ENCODE measurements around the gene CYYR1. TPM values are rescaled to one million over a fixed set of nuclear protein-coding genes. Genes with fewer than 3 reads are reported as not detected.
A peak's percentile ranks its signal among the peaks of the same experiment; 100 is the strongest.

The CYYR1 gene
- total RNA-seq, 1 experiment from 2014 or later, result not detected

DNA sequence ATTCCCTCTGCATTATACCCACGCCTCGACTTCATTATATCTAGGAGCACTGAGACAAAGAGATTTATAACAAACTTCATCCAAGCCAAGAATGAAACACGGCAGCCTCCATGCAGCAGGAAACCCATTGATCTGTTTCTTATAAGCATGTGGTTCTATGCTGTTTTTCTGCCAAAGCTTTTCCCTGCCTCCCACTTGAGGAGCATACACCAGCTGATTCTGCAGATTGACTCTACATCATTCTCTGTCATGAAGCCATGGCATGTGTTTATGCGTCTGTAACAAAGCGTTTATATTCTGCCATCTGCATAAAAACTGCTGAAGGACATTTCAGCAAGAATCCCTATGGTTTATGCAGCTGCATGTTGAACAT lies 102.0 kb downstream of the CYYR1 start:
- H3K9me2 ChIP-seq (replicated peaks; ENCODE audit: low read length), result no peaks in the 10 kb centered on the region
- H4K20me1 ChIP-seq (ENCODE audit: low read length), result no peaks in the 10 kb centered on the region
- BruUV-seq (replicated peaks), result no TSS peak
- no peaks in the 10 kb centered on the region for H3K9me3 ChIP-seq (ENCODE audit: low read length)
- H3F3A ChIP-seq (ENCODE audit: low read length, unreplicated experiment), result no peaks in the 10 kb centered on the region
- no peak overlapping the region for H3K27ac ChIP-seq (ENCODE audit: low read length)
- H3K4me1 ChIP-seq (ENCODE audit: insufficient read depth, low read length), result no peaks in the 10 kb centered on the region; the same call in 1 of the 2 replicates
- no peaks in the 10 kb centered on the region for H3K79me2 ChIP-seq (ENCODE audit: low read length)
- ATAC-seq (no peak), DNase-seq (no peak)
- TF ChIP-seq EZH2phosphoT487 (IDR thresholded peaks at IDR 0.05; ENCODE audit: borderline replicate concordance, low read length) (no peak), EZH2 (IDR thresholded peaks at IDR 0.05; ENCODE audit: low read length, unreplicated experiment) (no peak)
- TF ChIP-seq, protein P1, sequence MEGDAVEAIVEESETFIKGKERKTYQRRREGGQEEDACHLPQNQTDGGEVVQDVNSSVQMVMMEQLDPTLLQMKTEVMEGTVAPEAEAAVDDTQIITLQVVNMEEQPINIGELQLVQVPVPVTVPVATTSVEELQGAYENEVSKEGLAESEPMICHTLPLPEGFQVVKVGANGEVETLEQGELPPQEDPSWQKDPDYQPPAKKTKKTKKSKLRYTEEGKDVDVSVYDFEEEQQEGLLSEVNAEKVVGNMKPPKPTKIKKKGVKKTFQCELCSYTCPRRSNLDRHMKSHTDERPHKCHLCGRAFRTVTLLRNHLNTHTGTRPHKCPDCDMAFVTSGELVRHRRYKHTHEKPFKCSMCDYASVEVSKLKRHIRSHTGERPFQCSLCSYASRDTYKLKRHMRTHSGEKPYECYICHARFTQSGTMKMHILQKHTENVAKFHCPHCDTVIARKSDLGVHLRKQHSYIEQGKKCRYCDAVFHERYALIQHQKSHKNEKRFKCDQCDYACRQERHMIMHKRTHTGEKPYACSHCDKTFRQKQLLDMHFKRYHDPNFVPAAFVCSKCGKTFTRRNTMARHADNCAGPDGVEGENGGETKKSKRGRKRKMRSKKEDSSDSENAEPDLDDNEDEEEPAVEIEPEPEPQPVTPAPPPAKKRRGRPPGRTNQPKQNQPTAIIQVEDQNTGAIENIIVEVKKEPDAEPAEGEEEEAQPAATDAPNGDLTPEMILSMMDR (conservative IDR thresholded peaks at IDR 0.05; ENCODE audit: low read depth, low read length), result no peak
- ChIA-PET POLR2A (ENCODE audit: unreplicated experiment) (no interaction called here), CTCF (no interaction called here)
- intact Hi-C loops (cut with micrococcal nuclease), result loop anchor here (10.0 kb wide), 1 partner anchor 244 kb away; no protein-coding TSS in a partner anchor
- H2AFZ ChIP-seq (ENCODE audit: low read length), result no peak overlapping the region
- no peaks in the 10 kb centered on the region for H3K27me3 ChIP-seq (ENCODE audit: low read length)
- no peak overlapping the region for H3K4me2 ChIP-seq (ENCODE audit: low read length)
- H3K9ac ChIP-seq (ENCODE audit: low read length), result no peak overlapping the region
- no peak overlapping the region for H3K4me3 ChIP-seq (ENCODE audit: low read length)
- no peaks in the 10 kb centered on the region for H3K36me3 ChIP-seq (ENCODE audit: low read depth, low read length)

GRCh38 chr21:26470351-26471098 lies 102.6 kb downstream of the CYYR1 start:
- H3K9me2 ChIP-seq (replicated peaks; ENCODE audit: low read length), result no peaks in the 10 kb centered on the region
- ChIA-PET CTCF (no interaction called here), POLR2A (ENCODE audit: unreplicated experiment) (interaction anchor here (0.5 to 0.6 kb wide), 2 partner anchors 99 to 117 kb away, joined by 3 read pairs; no protein-coding TSS in a partner anchor)
- H3K36me3 ChIP-seq (ENCODE audit: low read depth, low read length), result no peaks in the 10 kb centered on the region
- TF ChIP-seq, protein P1 (conservative IDR thresholded peaks at IDR 0.05; ENCODE audit: low read depth, low read length), result no peak
- TF ChIP-seq EZH2phosphoT487 (IDR thresholded peaks at IDR 0.05; ENCODE audit: borderline replicate concordance, low read length) (no peak), EZH2 (IDR thresholded peaks at IDR 0.05; ENCODE audit: low read length, unreplicated experiment) (no peak)
- BruUV-seq (replicated peaks), result no TSS peak
- H3K4me1 ChIP-seq (ENCODE audit: insufficient read depth, low read length), result no peaks in the 10 kb centered on the region; the same call in 1 of the 2 replicates
- H3K4me2 ChIP-seq (ENCODE audit: low read length), result no peak overlapping the region
- no peaks in the 10 kb centered on the region for H3K27me3 ChIP-seq (ENCODE audit: low read length)
- no peaks in the 10 kb centered on the region for H3K79me2 ChIP-seq (ENCODE audit: low read length)
- ATAC-seq (no peak), DNase-seq (no peak)
- intact Hi-C loops (cut with micrococcal nuclease), result loop anchor here (10.0 kb wide), 1 partner anchor 244 kb away; no protein-coding TSS in a partner anchor
- no peak overlapping the region for H2AFZ ChIP-seq (ENCODE audit: low read length)
- no peaks in the 10 kb centered on the region for H3K9me3 ChIP-seq (ENCODE audit: low read length)
- no peak overlapping the region for H3K4me3 ChIP-seq (ENCODE audit: low read length)
- H3K27ac ChIP-seq (ENCODE audit: low read length), result no peak overlapping the region
- no peaks in the 10 kb centered on the region for H4K20me1 ChIP-seq (ENCODE audit: low read length)
- no peak overlapping the region for H3K9ac ChIP-seq (ENCODE audit: low read length)
- no peaks in the 10 kb centered on the region for H3F3A ChIP-seq (ENCODE audit: low read length, unreplicated experiment)

GRCh38 chr21:26469789-26470188 lies 103.3 kb downstream of the CYYR1 start:
- Histone ChIP-seq H3K4me1 (ENCODE audit: insufficient read depth, low read length) (no peaks in the 10 kb centered on the region; the same call in 1 of the 2 replicates), H3K4me2 (ENCODE audit: low read length) (no peak overlapping the region), H3K27ac (ENCODE audit: low read length) (no peak overlapping the region), H3F3A (ENCODE audit: low read length, unreplicated experiment) (no peaks in the 10 kb centered on the region), H4K20me1 (ENCODE audit: low read length) (no peaks in the 10 kb centered on the region), H3K9me3 (ENCODE audit: low read length) (no peaks in the 10 kb centered on the region), H2AFZ (ENCODE audit: low read length) (no peak overlapping the region), H3K27me3 (ENCODE audit: low read length) (no peaks in the 10 kb centered on the region), H3K4me3 (ENCODE audit: low read length) (no peak overlapping the region), H3K79me2 (ENCODE audit: low read length) (no peaks in the 10 kb centered on the region), H3K9ac (ENCODE audit: low read length) (no peak overlapping the region), H3K9me2 (replicated peaks; ENCODE audit: low read length) (no peaks in the 10 kb centered on the region), H3K36me3 (ENCODE audit: low read depth, low read length) (no peaks in the 10 kb centered on the region)
- TF ChIP-seq, protein P1 (conservative IDR thresholded peaks at IDR 0.05; ENCODE audit: low read depth, low read length), result no peak
- TF ChIP-seq EZH2 (IDR thresholded peaks at IDR 0.05; ENCODE audit: low read length, unreplicated experiment) (no peak), EZH2phosphoT487 (IDR thresholded peaks at IDR 0.05; ENCODE audit: borderline replicate concordance, low read length) (no peak)
- DNase-seq (peak; percentile 71), ATAC-seq (peak; percentile 98)
- CTCF ChIA-PET, result no interaction called here
- intact Hi-C loops (cut with micrococcal nuclease), result loop anchor here (1.0 to 10.0 kb wide), 3 partner anchors 79 to 297 kb away; partner anchors contain the start of gene APP
- POLR2A ChIA-PET (ENCODE audit: unreplicated experiment), result interaction anchor here (0.5 to 0.6 kb wide), 2 partner anchors 100 to 118 kb away, joined by 3 read pairs; no protein-coding TSS in a partner anchor
- no TSS peak for BruUV-seq (replicated peaks)
